DOHH2 (cell line): Measurements from ENCODE around the gene PEX10.
"Not testable (repeated sequence)": the region's sequence is repeated elsewhere in the genome, so short reads cannot be mapped to it uniquely, and the experiment has no call there.

Experiments used
- H3F3A ChIP-seq: fragments of 200-600 bp; sonication (generic), shearing (Covaris generic); 2 replicates; pipeline ENCODE4 v1.6.0; 2016; ENCODE audit warnings: antibody characterized with exemption, mild to moderate bottlenecking; ENCODE audit not compliant: control insufficient read depth, insufficient read depth
- H3K27ac ChIP-seq: fragments of 200-600 bp; sonication (generic); 2 replicates; pipeline ENCODE4 v1.5.1; 2014; ENCODE audit warnings: low read depth, mild to moderate bottlenecking, low read length, moderate library complexity
- H3K27me3 ChIP-seq: fragments of 200-600 bp; sonication (generic); 2 replicates; pipeline ENCODE4 v1.6.1; 2014; ENCODE audit warnings: mild to moderate bottlenecking, low read length, mixed read lengths; ENCODE audit not compliant: control insufficient read depth
- H3K36me3 ChIP-seq: fragments of 200-600 bp; sonication (generic); 2 replicates; pipeline ENCODE4 v1.6.1; 2014; ENCODE audit warnings: mild to moderate bottlenecking, low read length, moderate library complexity, mixed read lengths; ENCODE audit not compliant: control insufficient read depth
- H3K4me1 ChIP-seq: fragments of 200-600 bp; sonication (generic); 2 replicates; pipeline ENCODE4 v1.6.1; 2014; ENCODE audit warnings: mild to moderate bottlenecking, low read length, mixed read lengths; ENCODE audit not compliant: control insufficient read depth
- H3K4me2 ChIP-seq: fragments of 200-600 bp; sonication (generic); 2 replicates; pipeline ENCODE4 v1.6.0; 2014; ENCODE audit warnings: mild to moderate bottlenecking, low read length, moderate library complexity
- H3K4me3 ChIP-seq: fragments of 200-600 bp; sonication (generic); 2 replicates; pipeline ENCODE4 v1.5.1; 2014; ENCODE audit warnings: mild to moderate bottlenecking, low read length, mixed read lengths
- H3K79me2 ChIP-seq: fragments of 200-600 bp; sonication (generic); 2 replicates; pipeline ENCODE4 v1.6.1; 2014; ENCODE audit warnings: mild to moderate bottlenecking, low read length, mixed read lengths; ENCODE audit not compliant: control insufficient read depth
- H3K9me2 ChIP-seq: fragments of 200-600 bp; sonication (generic); replicated peaks from 2 replicates; pipeline ENCODE4 v1.6.1; 2014; ENCODE audit warnings: mild to moderate bottlenecking, low read length, mixed read lengths; ENCODE audit not compliant: control insufficient read depth
- H3K9me3 ChIP-seq: fragments of 200-600 bp; sonication (generic); 2 replicates; pipeline ENCODE4 v1.6.1; 2014; ENCODE audit warnings: antibody characterized with exemption, low read length, mixed read lengths; ENCODE audit not compliant: control insufficient read depth, insufficient read depth
- H4K20me1 ChIP-seq: fragments of 200-600 bp; sonication (generic); 2 replicates; pipeline ENCODE4 v1.6.0; 2014; ENCODE audit warnings: low read depth, mild to moderate bottlenecking, antibody characterized with exemption, low read length, moderate library complexity; ENCODE audit not compliant: control insufficient read depth, insufficient read depth
- EZH2phosphoT487 ChIP-seq: fragments of 200-600 bp; sonication (generic); IDR thresholded peaks from 2 replicates; pipeline ENCODE4 v1.6.1; 2017; ENCODE audit warnings: borderline replicate concordance, mild to moderate bottlenecking, antibody characterized with exemption, low read length, moderate library complexity, mixed read lengths
- TF ChIP-seq, protein P1 (sequence below): fragments of 200-600 bp; sonication (generic); IDR thresholded peaks from one replicate; pipeline ENCODE4 v1.5.1; 2014; ENCODE audit warnings: antibody characterized with exemption, mild to moderate bottlenecking, low read depth, low read length; ENCODE audit not compliant: poor library complexity, severe bottlenecking

Gene PEX10

DNA sequence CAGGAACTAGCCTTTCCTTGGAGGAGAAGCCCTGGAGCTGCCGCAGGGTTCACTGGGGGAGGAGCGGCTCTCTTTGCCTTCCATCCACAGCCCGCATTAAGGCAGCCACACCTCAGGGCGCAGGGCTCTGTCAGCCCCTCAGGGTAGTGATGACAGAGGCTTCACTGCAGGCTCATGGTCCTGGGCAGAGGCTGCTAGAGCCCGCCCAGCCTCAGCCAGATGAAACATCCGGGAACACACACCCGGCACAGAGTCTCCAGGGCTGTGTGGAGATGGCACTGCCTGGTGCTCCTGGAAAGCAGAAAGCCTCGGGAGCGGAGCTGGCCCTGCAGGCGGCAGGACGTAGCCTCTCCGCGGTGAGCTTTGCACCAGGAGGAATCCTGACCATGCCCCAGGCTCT lies 29.4 kb upstream of the PEX10 start:
- no peak overlapping the region for H3K4me3 ChIP-seq
- TF ChIP-seq, protein P1, sequence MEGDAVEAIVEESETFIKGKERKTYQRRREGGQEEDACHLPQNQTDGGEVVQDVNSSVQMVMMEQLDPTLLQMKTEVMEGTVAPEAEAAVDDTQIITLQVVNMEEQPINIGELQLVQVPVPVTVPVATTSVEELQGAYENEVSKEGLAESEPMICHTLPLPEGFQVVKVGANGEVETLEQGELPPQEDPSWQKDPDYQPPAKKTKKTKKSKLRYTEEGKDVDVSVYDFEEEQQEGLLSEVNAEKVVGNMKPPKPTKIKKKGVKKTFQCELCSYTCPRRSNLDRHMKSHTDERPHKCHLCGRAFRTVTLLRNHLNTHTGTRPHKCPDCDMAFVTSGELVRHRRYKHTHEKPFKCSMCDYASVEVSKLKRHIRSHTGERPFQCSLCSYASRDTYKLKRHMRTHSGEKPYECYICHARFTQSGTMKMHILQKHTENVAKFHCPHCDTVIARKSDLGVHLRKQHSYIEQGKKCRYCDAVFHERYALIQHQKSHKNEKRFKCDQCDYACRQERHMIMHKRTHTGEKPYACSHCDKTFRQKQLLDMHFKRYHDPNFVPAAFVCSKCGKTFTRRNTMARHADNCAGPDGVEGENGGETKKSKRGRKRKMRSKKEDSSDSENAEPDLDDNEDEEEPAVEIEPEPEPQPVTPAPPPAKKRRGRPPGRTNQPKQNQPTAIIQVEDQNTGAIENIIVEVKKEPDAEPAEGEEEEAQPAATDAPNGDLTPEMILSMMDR = no peak
- TF ChIP-seq EZH2phosphoT487 = no peak
- H3K4me2 ChIP-seq = no peak overlapping the region
- no peaks in the 10 kb centered on the region for H3K27me3 ChIP-seq
- no peak overlapping the region for H3K27ac ChIP-seq
- no peaks in the 10 kb centered on the region for H3K79me2 ChIP-seq
- H3F3A ChIP-seq = no peaks in the 10 kb centered on the region
- no peaks in the 10 kb centered on the region for H3K9me2 ChIP-seq
- H3K9me3 ChIP-seq = no peaks in the 10 kb centered on the region
- H4K20me1 ChIP-seq = no peaks in the 10 kb centered on the region
- no peaks in the 10 kb centered on the region for H3K4me1 ChIP-seq
- no peaks in the 10 kb centered on the region for H3K36me3 ChIP-seq

DNA sequence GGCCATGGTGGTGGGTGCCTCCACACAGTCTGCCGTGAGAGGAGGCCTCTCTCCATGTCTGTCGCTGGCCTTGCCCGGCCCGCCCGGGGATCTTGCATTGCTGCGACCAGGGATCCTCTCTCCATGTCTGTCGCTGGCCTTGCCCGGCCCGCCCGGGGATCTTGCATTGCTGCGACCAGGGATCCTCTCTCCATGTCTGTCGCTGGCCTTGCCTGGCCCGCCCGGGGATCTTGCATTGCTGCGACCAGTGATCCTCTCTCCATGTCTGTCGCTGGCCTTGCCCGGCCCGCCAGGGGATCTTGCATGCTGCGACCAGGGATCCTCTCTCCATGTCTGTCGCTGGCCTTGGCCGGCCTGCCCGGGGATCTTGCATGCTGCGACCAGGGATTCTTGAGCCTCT lies 28.0 kb upstream of the PEX10 start:
- not testable (repeated sequence) for H3K4me1 ChIP-seq, H3K4me3 ChIP-seq, H3K36me3 ChIP-seq, H3K79me2 ChIP-seq, H3K9me3 ChIP-seq, H3K27me3 ChIP-seq, H4K20me1 ChIP-seq, H3K9me2 ChIP-seq, H3K27ac ChIP-seq, H3F3A ChIP-seq, H3K4me2 ChIP-seq

DNA sequence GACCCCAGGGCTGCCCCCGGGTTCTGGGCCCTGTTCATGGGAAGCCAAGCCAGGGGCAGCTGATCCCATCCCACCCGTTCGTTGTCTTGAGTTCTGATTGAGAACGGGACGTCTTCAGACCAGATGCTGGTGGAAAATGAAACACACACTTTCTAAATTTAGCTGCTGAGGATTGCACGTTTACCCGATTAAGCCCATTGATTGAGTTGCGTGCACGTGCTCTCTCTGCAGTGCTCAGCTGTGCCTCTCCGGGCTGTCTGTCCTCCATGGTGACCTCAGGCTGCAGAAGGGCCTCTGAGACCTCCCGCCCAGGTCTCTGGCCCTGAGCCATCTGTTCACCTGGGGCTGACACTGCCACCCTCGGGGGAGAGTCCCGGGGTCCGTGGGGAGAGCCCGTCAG lies 27.0 kb upstream of the PEX10 start:
- Histone ChIP-seq H3K27ac (no peak overlapping the region), H3K4me3 (no peak overlapping the region), H3K4me2 (no peak overlapping the region), H3K36me3 (no peaks in the 10 kb centered on the region), H3K27me3 (no peaks in the 10 kb centered on the region), H3K4me1 (no peaks in the 10 kb centered on the region), H3K9me2 (no peaks in the 10 kb centered on the region), H3F3A (no peaks in the 10 kb centered on the region), H3K79me2 (no peaks in the 10 kb centered on the region), H3K9me3 (no peaks in the 10 kb centered on the region), H4K20me1 (no peaks in the 10 kb centered on the region)
- TF ChIP-seq, protein P1 = no peak
- TF ChIP-seq EZH2phosphoT487 = no peak

DNA sequence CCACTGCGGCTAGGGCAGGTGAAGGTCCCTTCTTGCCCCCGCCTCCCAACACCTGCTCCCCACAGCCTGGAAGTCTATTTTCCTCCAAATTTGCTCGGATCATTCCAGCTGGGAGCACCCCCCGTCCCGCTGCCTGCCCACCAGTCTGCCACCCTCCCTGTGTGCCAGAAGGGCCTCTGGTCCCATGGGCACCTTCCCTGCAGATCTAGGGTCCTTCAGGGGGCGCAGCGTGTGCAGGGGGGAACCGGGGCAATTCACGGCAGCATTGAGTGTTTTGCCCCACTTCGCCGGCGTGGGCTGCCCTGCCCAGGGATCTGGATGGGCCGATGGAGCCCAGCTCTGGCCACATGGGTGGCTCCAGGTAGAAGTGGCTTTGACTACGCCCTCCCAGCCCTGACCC lies 26.3 kb upstream of the PEX10 start:
- TF ChIP-seq EZH2phosphoT487 = no peak
- TF ChIP-seq, protein P1 = no peak
- H3K4me3 ChIP-seq = no peak overlapping the region
- H3K4me1 ChIP-seq = no peaks in the 10 kb centered on the region
- H3K9me2 ChIP-seq = no peaks in the 10 kb centered on the region
- H3K79me2 ChIP-seq = no peaks in the 10 kb centered on the region
- H3K36me3 ChIP-seq = no peaks in the 10 kb centered on the region
- no peak overlapping the region for H3K27ac ChIP-seq
- no peaks in the 10 kb centered on the region for H4K20me1 ChIP-seq
- no peaks in the 10 kb centered on the region for H3K9me3 ChIP-seq
- H3K4me2 ChIP-seq = no peak overlapping the region
- H3F3A ChIP-seq = no peaks in the 10 kb centered on the region
- no peaks in the 10 kb centered on the region for H3K27me3 ChIP-seq
